Activated naive CD8-positive, alpha-beta T cell treated with anti-CD3 and anti-CD28 coated beads, Interleukin-2, amount 50 U/mL, for 24 hours (primary cell): ENCODE results near the gene PPM1H.
"Not testable (repeated sequence)": the region's sequence is repeated elsewhere in the genome, so short reads cannot be mapped to it uniquely, and the experiment has no call there.

ENCODE experiments used
- ATAC-seq: fragments of 150-1000 bp; cut with Tn5 transposase; one replicate; pipeline ENCODE4 v1.10.0; 2021
- DNase-seq: peaks from one replicate; pipeline ENCODE4 v3.0.0; 2021
- H3K27ac Mint-ChIP-seq: one replicate; pipeline ENCODE4 v1.8.0; 2021; ENCODE audit warnings: mild to moderate bottlenecking, mixed read lengths
- H3K27me3 Mint-ChIP-seq: one replicate; pipeline ENCODE4 v1.8.0; 2021; ENCODE audit warnings: mixed read lengths
- H3K36me3 Mint-ChIP-seq: one replicate; pipeline ENCODE4 v1.8.0; 2021; ENCODE audit warnings: low read depth, mixed read lengths
- H3K4me1 Mint-ChIP-seq: one replicate; pipeline ENCODE4 v1.8.0; 2021; ENCODE audit warnings: mixed read lengths
- H3K4me3 Mint-ChIP-seq: one replicate; pipeline ENCODE4 v1.8.0; 2021; ENCODE audit warnings: mild to moderate bottlenecking, moderate library complexity, mixed read lengths
- H3K9me3 Mint-ChIP-seq: one replicate; pipeline ENCODE4 v1.8.0; 2021; ENCODE audit warnings: mixed read lengths

The PPM1H gene

GRCh38 chr12:62834971-62835547 is 99.9 kb downstream of the PPM1H start:
- H3K36me3 Mint-ChIP-seq: no peaks in the 10 kb centered on the region
- no peak for ATAC-seq
- H3K27me3 Mint-ChIP-seq: peaks cover 5% of the 10 kb centered on the region
- H3K27ac Mint-ChIP-seq: no peak overlapping the region
- no peak overlapping the region for H3K4me3 Mint-ChIP-seq
- H3K9me3 Mint-ChIP-seq: no peaks in the 10 kb centered on the region
- DNase-seq: no peak
- no peaks in the 10 kb centered on the region for H3K4me1 Mint-ChIP-seq

GRCh38 chr12:62834406-62834805 is 100.5 kb downstream of the PPM1H start:
- no peak for DNase-seq
- no peak overlapping the region for H3K4me3 Mint-ChIP-seq
- H3K4me1 Mint-ChIP-seq: no peaks in the 10 kb centered on the region
- no peaks in the 10 kb centered on the region for H3K36me3 Mint-ChIP-seq
- ATAC-seq: no peak
- H3K9me3 Mint-ChIP-seq: no peaks in the 10 kb centered on the region
- peaks cover 3% of the 10 kb centered on the region for H3K27me3 Mint-ChIP-seq
- H3K27ac Mint-ChIP-seq: no peak overlapping the region

GRCh38 chr12:62833634-62834033 is 101.3 kb downstream of the PPM1H start:
- Mint-ChIP-seq H3K36me3 (no peaks in the 10 kb centered on the region), H3K4me1 (no peaks in the 10 kb centered on the region), H3K9me3 (no peaks in the 10 kb centered on the region), H3K4me3 (no peak overlapping the region), H3K27me3 (peaks cover 3% of the 10 kb centered on the region), H3K27ac (no peak overlapping the region)
- ATAC-seq: no peak
- no peak for DNase-seq

GRCh38 chr12:62832558-62832957 is 102.4 kb downstream of the PPM1H start:
- DNase-seq: no peak
- peaks cover 3% of the 10 kb centered on the region for H3K27me3 Mint-ChIP-seq
- H3K4me3 Mint-ChIP-seq: no peak overlapping the region
- no peaks in the 10 kb centered on the region for H3K36me3 Mint-ChIP-seq
- H3K27ac Mint-ChIP-seq: no peak overlapping the region
- no peaks in the 10 kb centered on the region for H3K9me3 Mint-ChIP-seq
- ATAC-seq: no peak
- no peaks in the 10 kb centered on the region for H3K4me1 Mint-ChIP-seq

GRCh38 chr12:62832027-62832426 is 102.9 kb downstream of the PPM1H start:
- H3K4me1 Mint-ChIP-seq: no peaks in the 10 kb centered on the region
- H3K4me3 Mint-ChIP-seq: no peak overlapping the region
- ATAC-seq (no peak), DNase-seq (no peak)
- no peaks in the 10 kb centered on the region for H3K9me3 Mint-ChIP-seq
- H3K36me3 Mint-ChIP-seq: no peaks in the 10 kb centered on the region
- peaks cover under 1% of the 10 kb centered on the region for H3K27me3 Mint-ChIP-seq
- H3K27ac Mint-ChIP-seq: no peak overlapping the region

- Mint-ChIP-seq H3K9me3 (no peaks in the 10 kb centered on the region), H3K27me3 (no peaks in the 10 kb centered on the region), H3K4me1 (no peaks in the 10 kb centered on the region), H3K27ac (no peak overlapping the region), H3K4me3 (no peak overlapping the region), H3K36me3 (no peaks in the 10 kb centered on the region)
- ATAC-seq (no peak), DNase-seq (no peak)
These were observed 107.1 kb downstream of the PPM1H start for GRCh38 chr12:62827855-62828254.

GRCh38 chr12:62827042-62827441 is 107.9 kb downstream of the PPM1H start:
- no peak for ATAC-seq
- Mint-ChIP-seq H3K9me3 (no peaks in the 10 kb centered on the region), H3K36me3 (no peaks in the 10 kb centered on the region), H3K4me3 (no peak overlapping the region), H3K27me3 (peaks cover 2% of the 10 kb centered on the region), H3K27ac (no peak overlapping the region), H3K4me1 (no peaks in the 10 kb centered on the region)
- DNase-seq: no peak

- Mint-ChIP-seq H3K4me1 (peaks cover 8% of the 10 kb centered on the region), H3K27me3 (peaks cover 26% of the 10 kb centered on the region), H3K27ac (no peak overlapping the region), H3K36me3 (no peaks in the 10 kb centered on the region), H3K4me3 (no peak overlapping the region), H3K9me3 (no peaks in the 10 kb centered on the region)
- no peak for ATAC-seq
- DNase-seq: no peak
These were observed 117.2 kb downstream of the PPM1H start for GRCh38 chr12:62817556-62818271.

- Mint-ChIP-seq H3K27me3 (peaks cover 18% of the 10 kb centered on the region), H3K4me1 (peaks cover 11% of the 10 kb centered on the region), H3K4me3 (no peak overlapping the region), H3K9me3 (no peaks in the 10 kb centered on the region), H3K36me3 (no peaks in the 10 kb centered on the region), H3K27ac (no peak overlapping the region)
- DNase-seq (no peak), ATAC-seq (no peak)
These were observed 120.7 kb downstream of the PPM1H start for GRCh38 chr12:62814243-62814642.

GRCh38 chr12:62813031-62813829 is 121.7 kb downstream of the PPM1H start:
- ATAC-seq: peak; percentile 30
- Mint-ChIP-seq H3K27ac (no peak overlapping the region), H3K36me3 (no peaks in the 10 kb centered on the region), H3K4me1 (peaks cover 17% of the 10 kb centered on the region), H3K27me3 (peaks cover 18% of the 10 kb centered on the region), H3K4me3 (no peak overlapping the region), H3K9me3 (no peaks in the 10 kb centered on the region)
- DNase-seq: peak; percentile 47

GRCh38 chr12:62811481-62811880 is 123.5 kb downstream of the PPM1H start:
- H3K36me3 Mint-ChIP-seq, DNase-seq, H3K4me3 Mint-ChIP-seq, H3K27ac Mint-ChIP-seq, H3K27me3 Mint-ChIP-seq, H3K9me3 Mint-ChIP-seq, ATAC-seq: not testable (repeated sequence)
- peaks cover 22% of the 10 kb centered on the region for H3K4me1 Mint-ChIP-seq

- DNase-seq (peak; percentile 7), ATAC-seq (peak; percentile 89)
- Mint-ChIP-seq H3K36me3 (no peaks in the 10 kb centered on the region), H3K4me1 (peaks cover 20% of the 10 kb centered on the region), H3K27ac (peak overlapping the region; percentile 59), H3K4me3 (peak overlapping the region; percentile 9), H3K9me3 (no peaks in the 10 kb centered on the region), H3K27me3 (peaks cover 6% of the 10 kb centered on the region)
These were observed 126.6 kb downstream of the PPM1H start for GRCh38 chr12:62808166-62808879.

- H3K9me3 Mint-ChIP-seq: no peaks in the 10 kb centered on the region
- H3K4me1 Mint-ChIP-seq: peaks cover 13% of the 10 kb centered on the region
- H3K4me3 Mint-ChIP-seq: no peak overlapping the region
- no peaks in the 10 kb centered on the region for H3K36me3 Mint-ChIP-seq
- DNase-seq (no peak), ATAC-seq (no peak)
- H3K27me3 Mint-ChIP-seq: peaks cover 6% of the 10 kb centered on the region
- H3K27ac Mint-ChIP-seq: no peak overlapping the region
These were observed 128.1 kb downstream of the PPM1H start for GRCh38 chr12:62806893-62807292.

GRCh38 chr12:62806244-62806836 is 128.6 kb downstream of the PPM1H start:
- Mint-ChIP-seq H3K27ac (no peak overlapping the region), H3K27me3 (peaks cover 6% of the 10 kb centered on the region), H3K36me3 (no peaks in the 10 kb centered on the region), H3K9me3 (no peaks in the 10 kb centered on the region), H3K4me3 (no peak overlapping the region), H3K4me1 (peaks cover 13% of the 10 kb centered on the region)
- no peak for DNase-seq
- no peak for ATAC-seq
